Stimulated activated naive CD8-positive, alpha-beta T cell treated with anti-CD3 and anti-CD28 coated beads, Interleukin-15, Interleukin-2, amounts not matched to agents 100 ng/mL and 50 ng/mL, for 24 hours (primary cell): Measurements from ENCODE around the gene STXBP1.

Experiments used
- H3K27ac Mint-ChIP-seq: one replicate; pipeline ENCODE4 v1.8.0; 2021; ENCODE audit warnings: mild to moderate bottlenecking, mixed read lengths
- H3K27me3 Mint-ChIP-seq: one replicate; pipeline ENCODE4 v1.8.0; 2021; ENCODE audit warnings: mixed read lengths
- H3K36me3 Mint-ChIP-seq: one replicate; pipeline ENCODE4 v1.8.0; 2021; ENCODE audit warnings: low read depth, mixed read lengths
- H3K4me1 Mint-ChIP-seq: one replicate; pipeline ENCODE4 v1.8.0; 2021; ENCODE audit warnings: low read depth, mixed read lengths
- H3K4me3 Mint-ChIP-seq: one replicate; pipeline ENCODE4 v1.8.0; 2021; ENCODE audit warnings: mild to moderate bottlenecking, mixed read lengths
- H3K9me3 Mint-ChIP-seq: one replicate; pipeline ENCODE4 v1.8.0; 2021; ENCODE audit warnings: mixed read lengths

The STXBP1 gene

DNA sequence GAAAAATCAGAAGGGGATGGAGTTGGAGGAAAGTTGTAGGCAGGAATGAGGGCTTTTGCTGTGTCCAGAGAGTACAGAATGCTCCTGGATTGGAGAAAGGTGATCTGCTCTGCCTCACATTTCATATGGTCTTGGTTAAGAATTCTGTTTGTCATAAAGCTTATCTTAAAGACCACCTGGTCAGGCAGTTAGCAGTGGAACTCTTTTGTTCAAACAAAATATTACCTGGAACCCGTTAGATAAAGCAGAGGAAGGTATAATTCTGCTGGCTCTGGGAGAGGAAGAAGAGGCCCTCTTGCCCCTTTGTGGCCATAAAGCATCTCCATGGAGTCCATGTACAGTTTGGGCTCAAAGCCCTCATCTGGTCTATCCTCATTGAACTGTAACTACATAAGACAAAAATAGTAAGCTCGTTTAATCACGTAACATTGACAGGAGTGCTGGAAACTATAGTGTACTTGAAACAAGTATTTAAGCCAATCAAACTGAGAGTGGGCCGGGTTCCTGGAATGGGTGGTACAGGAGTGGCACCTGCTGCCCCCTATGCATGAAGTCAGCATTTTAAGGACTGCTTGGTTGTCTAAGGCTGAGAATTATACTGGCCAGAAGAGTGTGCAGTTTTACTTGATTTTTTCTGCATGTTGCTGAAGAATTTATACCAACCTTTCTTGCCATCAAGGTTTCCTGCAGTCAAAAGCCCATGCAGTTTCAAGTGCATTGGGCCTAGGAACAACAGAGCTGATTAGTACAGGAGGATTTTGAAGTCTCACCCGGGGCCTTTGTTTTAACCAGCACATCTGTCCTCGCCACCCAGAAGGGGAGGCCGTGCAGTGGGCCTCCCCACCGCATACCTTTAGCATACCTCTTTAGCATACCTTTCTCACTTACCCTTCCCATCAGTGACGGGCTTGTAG is 39.9 kb downstream of the STXBP1 start:
- H3K4me3 Mint-ChIP-seq, result no peak overlapping the region
- no peaks in the 10 kb centered on the region for H3K27me3 Mint-ChIP-seq
- no peaks in the 10 kb centered on the region for H3K9me3 Mint-ChIP-seq
- no peaks in the 10 kb centered on the region for H3K4me1 Mint-ChIP-seq
- H3K36me3 Mint-ChIP-seq, result no peaks in the 10 kb centered on the region
- no peak overlapping the region for H3K27ac Mint-ChIP-seq

DNA sequence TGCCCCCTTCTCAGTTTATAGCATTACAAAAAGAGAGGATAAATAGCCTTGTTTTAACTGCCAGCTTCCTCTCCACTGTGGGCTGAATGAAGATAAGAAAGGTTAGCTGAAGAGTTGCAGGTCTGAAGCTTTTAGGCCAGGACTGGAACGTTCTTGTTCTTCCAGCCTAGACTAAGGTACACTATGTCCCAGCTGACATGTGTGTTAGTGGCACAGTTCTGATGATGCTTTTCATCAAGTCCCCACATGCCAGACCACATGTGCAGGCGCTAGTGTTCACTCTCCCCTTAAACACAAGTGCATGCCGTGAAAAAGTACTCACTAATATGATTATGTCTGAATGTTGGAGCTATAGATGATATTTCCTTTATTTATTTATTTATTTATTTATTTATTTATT is 40.7 kb downstream of the STXBP1 start:
- Mint-ChIP-seq H3K4me1 (no peaks in the 10 kb centered on the region), H3K27ac (no peak overlapping the region), H3K36me3 (no peaks in the 10 kb centered on the region), H3K4me3 (no peak overlapping the region), H3K27me3 (no peaks in the 10 kb centered on the region), H3K9me3 (no peaks in the 10 kb centered on the region)

GRCh38 chr9:127654619-127655018 is 42.5 kb downstream of the STXBP1 start:
- Mint-ChIP-seq H3K4me1 (no peaks in the 10 kb centered on the region), H3K4me3 (no peak overlapping the region), H3K27ac (no peak overlapping the region), H3K27me3 (no peaks in the 10 kb centered on the region), H3K36me3 (no peaks in the 10 kb centered on the region), H3K9me3 (no peaks in the 10 kb centered on the region)

- H3K27ac Mint-ChIP-seq, result no peak overlapping the region
- no peaks in the 10 kb centered on the region for H3K9me3 Mint-ChIP-seq
- no peak overlapping the region for H3K4me3 Mint-ChIP-seq
- no peaks in the 10 kb centered on the region for H3K36me3 Mint-ChIP-seq
- H3K4me1 Mint-ChIP-seq, result no peaks in the 10 kb centered on the region
- no peaks in the 10 kb centered on the region for H3K27me3 Mint-ChIP-seq
These were observed 46.4 kb downstream of the STXBP1 start for GRCh38 chr9:127658428-127658827.

GRCh38 chr9:127660886-127661741 is 49.0 kb downstream of the STXBP1 start:
- Mint-ChIP-seq H3K4me3 (no peak overlapping the region), H3K27me3 (no peaks in the 10 kb centered on the region), H3K9me3 (no peaks in the 10 kb centered on the region), H3K36me3 (no peaks in the 10 kb centered on the region), H3K4me1 (no peaks in the 10 kb centered on the region), H3K27ac (no peak overlapping the region)

DNA sequence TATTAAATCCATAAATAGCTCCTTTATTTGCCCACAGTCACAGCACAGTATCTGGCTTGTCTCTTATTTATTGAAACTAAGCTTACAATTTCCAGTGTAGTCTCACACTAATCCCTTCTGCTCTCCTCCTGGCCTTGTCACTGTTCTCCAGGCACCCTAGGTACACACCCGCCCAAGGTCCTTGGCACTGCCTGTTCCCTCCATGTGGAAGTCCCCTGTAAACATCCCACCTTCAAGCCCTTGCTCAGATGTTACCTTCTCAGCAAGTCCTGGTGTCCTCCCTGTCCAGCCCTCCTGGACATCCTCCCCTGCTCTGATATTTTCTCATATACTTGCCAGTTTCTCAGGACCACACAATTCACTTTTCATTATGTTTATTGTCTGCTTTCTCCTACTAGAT is 50.5 kb downstream of the STXBP1 start:
- H3K27ac Mint-ChIP-seq, result no peak overlapping the region
- no peaks in the 10 kb centered on the region for H3K9me3 Mint-ChIP-seq
- H3K4me1 Mint-ChIP-seq, result no peaks in the 10 kb centered on the region
- no peaks in the 10 kb centered on the region for H3K27me3 Mint-ChIP-seq
- no peak overlapping the region for H3K4me3 Mint-ChIP-seq
- H3K36me3 Mint-ChIP-seq, result no peaks in the 10 kb centered on the region

- no peak overlapping the region for H3K27ac Mint-ChIP-seq
- H3K4me1 Mint-ChIP-seq, result no peaks in the 10 kb centered on the region
- no peak overlapping the region for H3K4me3 Mint-ChIP-seq
- H3K9me3 Mint-ChIP-seq, result no peaks in the 10 kb centered on the region
- no peaks in the 10 kb centered on the region for H3K27me3 Mint-ChIP-seq
- no peaks in the 10 kb centered on the region for H3K36me3 Mint-ChIP-seq
These were observed 52.2 kb downstream of the STXBP1 start for GRCh38 chr9:127664324-127664677.

DNA sequence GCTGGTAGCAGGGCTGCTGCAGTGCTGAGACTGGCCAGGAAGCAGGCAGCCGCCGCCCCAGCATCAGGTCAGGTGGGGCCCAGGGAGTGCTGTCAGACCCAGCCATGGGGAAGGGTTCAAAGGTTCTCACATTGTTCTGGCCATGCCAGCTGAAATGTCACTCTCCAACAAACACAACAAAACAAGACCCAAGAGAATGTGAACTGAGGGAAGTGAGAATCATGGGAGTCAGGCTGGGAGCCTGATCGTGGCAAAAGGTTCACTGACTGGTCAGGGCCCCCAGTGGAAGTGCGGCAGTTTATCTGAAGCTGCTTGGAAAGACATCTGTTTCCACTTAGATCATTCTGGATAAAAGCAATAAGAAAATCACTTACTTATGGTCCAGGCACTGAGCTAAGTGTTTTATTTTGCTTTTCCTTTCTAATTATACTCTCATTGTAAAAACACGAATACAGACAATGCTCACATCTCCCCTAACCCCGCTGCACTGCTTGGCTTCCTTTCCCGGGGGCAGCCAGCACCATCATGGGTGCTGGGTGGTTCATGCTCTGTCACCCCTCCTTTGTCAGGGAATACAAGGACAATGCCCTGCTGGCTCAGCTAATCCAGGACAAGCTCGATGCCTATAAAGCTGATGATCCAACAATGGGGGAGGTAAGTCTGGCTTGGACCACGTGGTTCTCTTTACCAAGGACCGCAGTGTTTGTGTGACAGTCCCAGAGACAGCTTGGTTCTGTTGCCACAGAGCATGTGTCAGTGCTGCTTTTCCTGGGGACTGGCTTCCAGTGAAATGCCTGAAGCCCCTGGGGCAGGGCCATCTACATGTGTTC is 52.8 kb downstream of the STXBP1 start:
- H3K27me3 Mint-ChIP-seq, result no peaks in the 10 kb centered on the region
- no peak overlapping the region for H3K4me3 Mint-ChIP-seq
- no peaks in the 10 kb centered on the region for H3K36me3 Mint-ChIP-seq
- H3K4me1 Mint-ChIP-seq, result no peaks in the 10 kb centered on the region
- H3K9me3 Mint-ChIP-seq, result no peaks in the 10 kb centered on the region
- no peak overlapping the region for H3K27ac Mint-ChIP-seq

GRCh38 chr9:127667127-127667844 is 55.2 kb downstream of the STXBP1 start:
- Mint-ChIP-seq H3K4me3 (no peak overlapping the region), H3K36me3 (no peaks in the 10 kb centered on the region), H3K4me1 (no peaks in the 10 kb centered on the region), H3K27ac (no peak overlapping the region), H3K27me3 (no peaks in the 10 kb centered on the region), H3K9me3 (no peaks in the 10 kb centered on the region)

DNA sequence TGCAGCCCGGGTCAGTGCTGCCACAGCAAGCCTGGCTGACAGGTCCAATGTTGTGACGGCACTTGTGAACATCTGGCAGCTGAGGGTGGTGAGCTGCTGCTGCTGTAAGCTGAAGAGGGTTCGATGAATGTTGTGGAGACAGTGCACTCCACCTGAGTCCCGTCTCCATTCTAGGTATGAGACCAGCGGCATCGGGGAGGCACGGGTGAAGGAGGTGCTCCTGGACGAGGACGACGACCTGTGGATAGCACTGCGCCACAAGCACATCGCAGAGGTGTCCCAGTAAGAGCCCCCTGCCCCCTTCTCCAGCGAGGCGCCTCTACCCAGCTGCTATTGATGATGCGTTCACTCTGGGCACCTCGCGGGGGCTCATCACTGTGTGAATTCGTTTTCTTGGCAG is 55.8 kb downstream of the STXBP1 start:
- H3K4me1 Mint-ChIP-seq, result no peaks in the 10 kb centered on the region

DNA sequence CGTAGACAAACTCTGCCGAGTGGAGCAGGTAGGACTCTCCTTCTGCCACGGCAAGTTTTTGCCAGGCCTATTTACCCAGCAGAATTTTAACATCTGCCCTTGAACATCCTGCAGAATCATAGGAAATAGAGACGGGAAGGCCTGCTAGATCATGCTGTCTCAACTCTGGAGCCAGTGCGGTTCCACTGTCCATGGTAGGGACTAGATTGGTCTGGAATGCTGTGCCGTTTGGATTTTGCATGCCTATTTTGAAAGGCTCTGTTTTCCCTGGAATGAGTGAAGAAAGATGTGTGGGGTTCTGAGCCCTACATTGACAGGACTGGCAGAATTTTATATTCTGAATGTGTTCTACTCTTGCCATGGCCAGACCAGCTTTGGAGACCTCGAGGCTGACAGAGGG is 61.2 kb downstream of the STXBP1 start:
- Mint-ChIP-seq H3K36me3 (no peaks in the 10 kb centered on the region), H3K27ac (no peak overlapping the region), H3K9me3 (no peaks in the 10 kb centered on the region), H3K27me3 (no peaks in the 10 kb centered on the region), H3K4me3 (no peak overlapping the region), H3K4me1 (no peaks in the 10 kb centered on the region)

More for the DNA sequence above, 55.8 kb downstream of the STXBP1 start:
- H3K4me3 Mint-ChIP-seq, result no peak overlapping the region
- H3K9me3 Mint-ChIP-seq, result no peaks in the 10 kb centered on the region
- H3K27ac Mint-ChIP-seq, result no peak overlapping the region
- no peaks in the 10 kb centered on the region for H3K36me3 Mint-ChIP-seq
- no peaks in the 10 kb centered on the region for H3K27me3 Mint-ChIP-seq

DNA sequence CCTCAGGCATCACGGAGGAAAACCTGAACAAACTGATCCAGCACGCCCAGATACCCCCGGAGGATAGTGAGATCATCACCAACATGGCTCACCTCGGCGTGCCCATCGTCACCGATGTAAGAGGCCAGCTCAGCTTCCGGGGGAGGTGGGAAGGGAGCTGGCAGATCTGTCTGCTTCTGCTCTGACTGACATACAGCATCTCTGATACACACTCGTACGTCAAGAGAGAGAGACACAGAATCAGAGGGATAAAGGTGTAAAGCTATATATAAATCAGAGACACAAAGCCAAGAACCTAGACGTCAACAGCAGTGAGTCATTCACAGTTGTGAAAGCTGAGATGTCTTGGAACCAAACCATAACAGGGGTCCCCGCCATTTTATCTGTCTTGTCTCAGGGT is 64.6 kb downstream of the STXBP1 start:
- Mint-ChIP-seq H3K27ac (no peak overlapping the region), H3K36me3 (no peaks in the 10 kb centered on the region), H3K4me3 (no peak overlapping the region), H3K27me3 (no peaks in the 10 kb centered on the region), H3K9me3 (no peaks in the 10 kb centered on the region), H3K4me1 (no peaks in the 10 kb centered on the region)

GRCh38 chr9:127679506-127679905 is 67.4 kb downstream of the STXBP1 start:
- Mint-ChIP-seq H3K27ac (no peak overlapping the region), H3K27me3 (no peaks in the 10 kb centered on the region), H3K4me3 (no peak overlapping the region), H3K9me3 (no peaks in the 10 kb centered on the region), H3K4me1 (no peaks in the 10 kb centered on the region), H3K36me3 (no peaks in the 10 kb centered on the region)

- Mint-ChIP-seq H3K4me1 (no peaks in the 10 kb centered on the region), H3K9me3 (no peaks in the 10 kb centered on the region), H3K27ac (no peak overlapping the region), H3K27me3 (no peaks in the 10 kb centered on the region), H3K36me3 (no peaks in the 10 kb centered on the region), H3K4me3 (no peak overlapping the region)
These were observed 68.1 kb downstream of the STXBP1 start for GRCh38 chr9:127680226-127680625.
